GM19193 (cell line): Measurements from ENCODE around the gene IREB2.
A peak's percentile ranks its signal among the peaks of the same experiment; 100 is the strongest.

Experiments used
- POLR2A ChIP-seq: IDR thresholded peaks from 4 replicates; pipeline ENCODE4 v1.6.1; 2011; ENCODE audit not compliant: insufficient read depth, insufficient read length; ENCODE audit errors: extremely low read depth

Gene IREB2

GRCh38 chr15:78492872-78493271, 54.9 kb downstream of the IREB2 start:
- TF ChIP-seq POLR2A: no peak

- no peak for TF ChIP-seq POLR2A
These were observed 63.8 kb downstream of the IREB2 start for GRCh38 chr15:78501857-78502256.

GRCh38 chr15:78502641-78503040, 64.6 kb downstream of the IREB2 start:
- TF ChIP-seq POLR2A: no peak

GRCh38 chr15:78506971-78507830, 69.2 kb downstream of the IREB2 start, which contains the start of gene HYKK:
TSS of gene HYKK (plus strand) at chr15:78507577. CDS start at chr15:78513089, 5,512 bp downstream.
- TF ChIP-seq POLR2A: no peak

GRCh38 chr15:78507831-78508160, 69.8 kb downstream of the IREB2 start:
- no peak for TF ChIP-seq POLR2A

- TF ChIP-seq POLR2A: no peak
These were observed 70.3 kb downstream of the IREB2 start for GRCh38 chr15:78508272-78508671.

GRCh38 chr15:78509726-78510312, 71.8 kb downstream of the IREB2 start:
- no peak for TF ChIP-seq POLR2A

GRCh38 chr15:78524230-78524629, 86.2 kb downstream of the IREB2 start:
- no peak for TF ChIP-seq POLR2A

- TF ChIP-seq POLR2A: no peak
These were observed 89.3 kb downstream of the IREB2 start for GRCh38 chr15:78527325-78527724.

GRCh38 chr15:78533331-78533730, 95.3 kb downstream of the IREB2 start:
- TF ChIP-seq POLR2A: no peak

GRCh38 chr15:78536134-78536533, 98.1 kb downstream of the IREB2 start:
- no peak for TF ChIP-seq POLR2A

GRCh38 chr15:78537266-78537905, 99.4 kb downstream of the IREB2 start:
- no peak for TF ChIP-seq POLR2A

- no peak for TF ChIP-seq POLR2A
These were observed 100.3 kb downstream of the IREB2 start for GRCh38 chr15:78538358-78538757.

- TF ChIP-seq POLR2A: peak; percentile 97
These were observed 102.3 kb downstream of the IREB2 start, which contains the start of gene PSMA4 for GRCh38 chr15:78540141-78540870. TSS of gene PSMA4 (plus strand) at chr15:78540444. CDS start at chr15:78541928, 1,484 bp downstream.
